ENCODE data around the gene TMEM129. TPM values are rescaled to one million over a fixed set of nuclear protein-coding genes. Genes with fewer than 3 reads are reported as not detected.

TMEM129 gene
- total RNA-seq, result 14.6 and 21.3 TPM in 2 replicates

GRCh38 chr4:1721003-1721665 lies at the start of gene TMEM129, which contains the start of gene TACC3:
Gene TMEM129 (minus strand): TSS chr4:1721323. CDS start chr4:1720837, 486 bp downstream.
Gene TACC3 (plus strand): TSS chr4:1721521. CDS start chr4:1723422, 1,901 bp downstream.

GRCh38 chr4:1712216-1713002 lies 8.7 kb downstream of the TMEM129 start, which contains the start of gene SLBP:
Gene SLBP (minus strand): TSS chr4:1712319. CDS start chr4:1712188, 131 bp downstream.

GRCh38 chr4:1683736-1684505 lies 37.2 kb downstream of the TMEM129 start, which contains the start of gene FAM53A:
Gene FAM53A (minus strand): TSS chr4:1684313. CDS start chr4:1668741, 15,572 bp downstream.

Small RNA genes lying within 50 kb of the gene (small RNA-seq; reads per million reads assigned to genes)
- not detected for gene RF00019

Other genes starting within 250 kb of the TMEM129 start
- 1.3 and 1.6 TPM in 2 replicates for gene FAM53A, start 37.0 kb downstream of the TMEM129 start, total RNA-seq
- 86.2 and 89.0 TPM in 2 replicates for gene SLBP, start 9.0 kb downstream of the TMEM129 start, total RNA-seq
- 37.4 and 49.9 TPM in 2 replicates for gene TACC3, start 198 bp upstream of the TMEM129 start, total RNA-seq
- gene FGFR3, start 72.0 kb upstream of the TMEM129 start, total RNA-seq, result 0.29 and 0.53 TPM in 2 replicates
- 79.4 and 98.5 TPM in 2 replicates for gene LETM1, start 134.8 kb upstream of the TMEM129 start, total RNA-seq
- gene NSD2, start 150.1 kb upstream of the TMEM129 start, total RNA-seq, result 127 and 148 TPM in 2 replicates